HepG2 (cell line): Measurements from ENCODE around the gene NFATC3. TPM values are rescaled to one million over a fixed set of nuclear protein-coding genes. Genes with fewer than 3 reads are reported as not detected.

Experiments used
- EEA1 ChIP-seq: sonication (generic); formaldehyde crosslinking; IDR thresholded peaks from 2 replicates; pipeline ENCODE4 v1.5.1; 2020; ENCODE audit warnings: mild to moderate bottlenecking, missing genetic modification reagents, borderline replicate concordance
- EZH2 ChIP-seq: conservative IDR thresholded peaks from 2 replicates; pipeline ENCODE4 v1.6.1; 2012; ENCODE audit warnings: mild to moderate bottlenecking, low read depth, low read length, moderate library complexity
- HDAC2 ChIP-seq: sonication (generic); formaldehyde crosslinking; IDR thresholded peaks from 2 replicates; pipeline ENCODE4 v1.4.0; 2020; ENCODE audit warnings: missing genetic modification reagents
- MAZ ChIP-seq, 2 experiments: sonication (generic) in 1 of 2; formaldehyde crosslinking in 1 of 2; IDR thresholded peaks; 2 replicates each; pipeline versions ENCODE4 v1.5.0 to v1.6.1; 2012 to 2020; ENCODE audit warnings: low read depth in 2 of 2, mild to moderate bottlenecking in 2 of 2, borderline replicate concordance in 1 of 2, improper control_type of control experiment in 1 of 2, low read length in 1 of 2, missing genetic modification reagents in 1 of 2, moderate library complexity in 1 of 2
- PITX1 ChIP-seq: sonication (generic); formaldehyde crosslinking; IDR thresholded peaks from 2 replicates; pipeline ENCODE4 v1.5.1; 2020; ENCODE audit warnings: mild to moderate bottlenecking, missing genetic modification reagents
- REPIN1 ChIP-seq: sonication (generic); formaldehyde crosslinking; IDR thresholded peaks from 2 replicates; pipeline ENCODE4 v1.8.0; 2022; ENCODE audit warnings: missing genetic modification reagents, low read depth, mild to moderate bottlenecking, borderline replicate concordance
- SAP130 ChIP-seq: IDR thresholded peaks from 2 replicates; pipeline ENCODE4 v1.6.1; 2016; ENCODE audit warnings: low read depth
- SRSF9 ChIP-seq: fragments of 200-400 bp; formaldehyde crosslinking; IDR thresholded peaks from 2 replicates; pipeline ENCODE4 v1.6.1; 2018; ENCODE audit warnings: borderline replicate concordance, mild to moderate bottlenecking, low read depth, low read length; ENCODE audit not compliant: insufficient read depth, poor library complexity, severe bottlenecking
- TARDBP ChIP-seq: sonication (generic); formaldehyde crosslinking; IDR thresholded peaks from 2 replicates; pipeline ENCODE4 v1.8.0; 2022; ENCODE audit warnings: mild to moderate bottlenecking, missing genetic modification reagents
- ZKSCAN1 ChIP-seq: fragments of 150-350 bp; IDR thresholded peaks from 2 replicates; pipeline ENCODE4 v1.6.1; 2014; ENCODE audit warnings: low read length
- ZNF138 ChIP-seq: sonication (generic); formaldehyde crosslinking; IDR thresholded peaks from 2 replicates; pipeline ENCODE4 v1.5.0; 2020; ENCODE audit warnings: mild to moderate bottlenecking, low read depth, missing genetic modification reagents
- ZNF264 ChIP-seq: sonication (generic); formaldehyde crosslinking; IDR thresholded peaks from 2 replicates; pipeline ENCODE4 v1.4.0; 2020; ENCODE audit warnings: missing genetic modification reagents
- ZNF776 ChIP-seq: sonication (generic); formaldehyde crosslinking; IDR thresholded peaks from 2 replicates; pipeline ENCODE4 v1.4.0; 2020; ENCODE audit warnings: mild to moderate bottlenecking, missing genetic modification reagents
- ZNF792 ChIP-seq: IDR thresholded peaks from 2 replicates; pipeline ENCODE4 v1.6.1; 2016
- ZSCAN12 ChIP-seq: sonication (generic); formaldehyde crosslinking; IDR thresholded peaks from 2 replicates; pipeline ENCODE4 v1.9.0; 2021; ENCODE audit warnings: mild to moderate bottlenecking, missing genetic modification reagents
- ZSCAN30 ChIP-seq: sonication (generic); formaldehyde crosslinking; IDR thresholded peaks from 2 replicates; pipeline ENCODE4 v1.5.0; 2020; ENCODE audit warnings: mild to moderate bottlenecking, missing genetic modification reagents
- polyA plus RNA-seq, 8 experiments: library from polyadenylated mRNA; depleted of rRNA in 3 of 8; stranded (reverse) in 7 of 8; unstranded in 1 of 8; fragments of >200 nt; fragmentation: Illumina TruSeq in 4 of 8; extraction: Trizol in 4 of 8; gene quantifications; 2 replicates each; pipeline versions ENCODE4 v1.2.1 to v1.2.3, GENCODE V29; 2011 to 2016; ENCODE audit warnings: low read depth in 4 of 8, missing spikeins in 1 of 8, mixed read lengths in 1 of 8; ENCODE audit not compliant: insufficient read depth in 1 of 8
- total RNA-seq, 5 experiments: library from RNA; depleted of rRNA; stranded (reverse); fragments of >200 nt; fragmentation: Illumina TruSeq; extraction: Trizol; gene quantifications; 2 replicates each; pipeline ENCODE4 v1.2.3, GENCODE V29; 2016; ENCODE audit warnings: low read depth in 1 of 5
- TF ChIP-seq, protein P1 (sequence below): sonication (generic); formaldehyde crosslinking; IDR thresholded peaks from 2 replicates; pipeline ENCODE4 v1.4.0; 2020; ENCODE audit warnings: missing genetic modification reagents
- TF ChIP-seq, protein P2 (sequence below): sonication (generic); formaldehyde crosslinking; IDR thresholded peaks from 2 replicates; pipeline ENCODE4 v1.8.1; 2023; ENCODE audit warnings: mild to moderate bottlenecking, inconsistent platforms, moderate library complexity, missing genetic modification reagents, borderline replicate concordance
- TF ChIP-seq, protein P3 (sequence below): fragments of 450-650 bp; IDR thresholded peaks from 2 replicates; pipeline ENCODE4 v1.6.1; 2016
- TF ChIP-seq, protein P4 (sequence below): sonication (generic); formaldehyde crosslinking; IDR thresholded peaks from 2 replicates; pipeline ENCODE4 v1.5.1; 2020; ENCODE audit warnings: missing genetic modification reagents, mild to moderate bottlenecking, borderline replicate concordance

The NFATC3 gene
- total and polyA plus RNA-seq, 2 of the 13 experiments (the other 11 are each of a cell fraction or from before 2014, with no cell fraction given): 52.6 to 62.7 TPM

DNA sequence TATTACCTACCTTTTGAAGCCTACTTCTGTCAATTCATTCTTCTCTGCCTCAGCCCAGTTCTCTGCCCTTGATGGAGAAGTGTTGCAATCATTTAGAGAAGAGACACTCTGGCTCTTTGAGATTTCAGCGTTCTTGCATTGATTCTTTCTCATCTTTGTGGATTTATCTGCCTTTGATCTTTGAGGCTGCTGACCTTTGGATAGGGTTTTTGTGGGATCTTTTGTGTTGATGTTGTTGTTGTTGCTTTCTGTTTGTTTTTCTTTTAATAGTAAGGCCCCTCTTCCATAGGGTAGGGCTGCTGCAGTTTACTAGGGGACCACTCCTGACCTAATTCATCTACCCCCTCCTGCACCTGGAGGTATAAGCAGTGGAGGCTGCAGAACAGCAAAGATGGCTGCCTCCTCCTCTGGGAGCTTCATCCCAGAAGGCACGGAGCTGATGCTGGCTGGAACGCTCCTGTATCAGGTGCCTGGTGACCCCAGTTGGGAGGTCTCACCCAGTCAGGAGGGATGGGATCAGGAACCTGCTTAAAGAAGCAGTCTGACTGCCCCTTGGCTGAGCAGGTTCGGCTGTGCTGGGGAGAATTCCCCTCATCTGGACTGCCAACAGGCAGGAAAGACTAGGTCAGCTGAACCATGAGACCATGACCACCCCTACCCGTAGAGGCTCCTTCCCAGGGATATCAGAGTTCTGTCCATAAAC lies 28.0 kb downstream of the NFATC3 start (continued):
- TF ChIP-seq, protein P1, sequence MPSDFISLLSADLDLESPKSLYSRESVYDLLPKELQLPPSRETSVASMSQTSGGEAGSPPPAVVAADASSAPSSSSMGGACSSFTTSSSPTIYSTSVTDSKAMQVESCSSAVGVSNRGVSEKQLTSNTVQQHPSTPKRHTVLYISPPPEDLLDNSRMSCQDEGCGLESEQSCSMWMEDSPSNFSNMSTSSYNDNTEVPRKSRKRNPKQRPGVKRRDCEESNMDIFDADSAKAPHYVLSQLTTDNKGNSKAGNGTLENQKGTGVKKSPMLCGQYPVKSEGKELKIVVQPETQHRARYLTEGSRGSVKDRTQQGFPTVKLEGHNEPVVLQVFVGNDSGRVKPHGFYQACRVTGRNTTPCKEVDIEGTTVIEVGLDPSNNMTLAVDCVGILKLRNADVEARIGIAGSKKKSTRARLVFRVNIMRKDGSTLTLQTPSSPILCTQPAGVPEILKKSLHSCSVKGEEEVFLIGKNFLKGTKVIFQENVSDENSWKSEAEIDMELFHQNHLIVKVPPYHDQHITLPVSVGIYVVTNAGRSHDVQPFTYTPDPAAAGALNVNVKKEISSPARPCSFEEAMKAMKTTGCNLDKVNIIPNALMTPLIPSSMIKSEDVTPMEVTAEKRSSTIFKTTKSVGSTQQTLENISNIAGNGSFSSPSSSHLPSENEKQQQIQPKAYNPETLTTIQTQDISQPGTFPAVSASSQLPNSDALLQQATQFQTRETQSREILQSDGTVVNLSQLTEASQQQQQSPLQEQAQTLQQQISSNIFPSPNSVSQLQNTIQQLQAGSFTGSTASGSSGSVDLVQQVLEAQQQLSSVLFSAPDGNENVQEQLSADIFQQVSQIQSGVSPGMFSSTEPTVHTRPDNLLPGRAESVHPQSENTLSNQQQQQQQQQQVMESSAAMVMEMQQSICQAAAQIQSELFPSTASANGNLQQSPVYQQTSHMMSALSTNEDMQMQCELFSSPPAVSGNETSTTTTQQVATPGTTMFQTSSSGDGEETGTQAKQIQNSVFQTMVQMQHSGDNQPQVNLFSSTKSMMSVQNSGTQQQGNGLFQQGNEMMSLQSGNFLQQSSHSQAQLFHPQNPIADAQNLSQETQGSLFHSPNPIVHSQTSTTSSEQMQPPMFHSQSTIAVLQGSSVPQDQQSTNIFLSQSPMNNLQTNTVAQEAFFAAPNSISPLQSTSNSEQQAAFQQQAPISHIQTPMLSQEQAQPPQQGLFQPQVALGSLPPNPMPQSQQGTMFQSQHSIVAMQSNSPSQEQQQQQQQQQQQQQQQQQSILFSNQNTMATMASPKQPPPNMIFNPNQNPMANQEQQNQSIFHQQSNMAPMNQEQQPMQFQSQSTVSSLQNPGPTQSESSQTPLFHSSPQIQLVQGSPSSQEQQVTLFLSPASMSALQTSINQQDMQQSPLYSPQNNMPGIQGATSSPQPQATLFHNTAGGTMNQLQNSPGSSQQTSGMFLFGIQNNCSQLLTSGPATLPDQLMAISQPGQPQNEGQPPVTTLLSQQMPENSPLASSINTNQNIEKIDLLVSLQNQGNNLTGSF: no peak
- TF ChIP-seq TARDBP (CRISPR knock-in tag) (peak; percentile 85; the same call in 1 of the 2 replicates), ZNF776 (CRISPR knock-in tag) (no peak), EZH2 (no peak), ZSCAN30 (CRISPR knock-in tag) (no peak), PITX1 (peak; percentile 96), ZKSCAN1 (no peak), SRSF9 (no peak), HDAC2 (CRISPR knock-in tag) (peak; percentile 93), MAZ (IDR thresholded peaks at IDR 0.05; ENCODE audit: borderline replicate concordance, low read depth, low read length) (no peak), MAZ (CRISPR knock-in tag; IDR thresholded peaks at IDR 0.05; ENCODE audit: low read depth) (peak; percentile 51; the same call in 1 of the 2 replicates), EEA1 (CRISPR knock-in tag) (peak; percentile 63; the same call in 1 of the 2 replicates), ZNF264 (CRISPR knock-in tag) (0 out of 2 replicates have a peak, but pooled peaks have one; percentile 29), ZSCAN12 (CRISPR knock-in tag) (no peak), ZNF792 (CRISPR knock-in tag) (no peak), SAP130 (peak; percentile 81), REPIN1 (CRISPR knock-in tag) (peak; percentile 87; the same call in 1 of the 2 replicates), ZNF138 (CRISPR knock-in tag) (no peak)
- TF ChIP-seq, protein P2, sequence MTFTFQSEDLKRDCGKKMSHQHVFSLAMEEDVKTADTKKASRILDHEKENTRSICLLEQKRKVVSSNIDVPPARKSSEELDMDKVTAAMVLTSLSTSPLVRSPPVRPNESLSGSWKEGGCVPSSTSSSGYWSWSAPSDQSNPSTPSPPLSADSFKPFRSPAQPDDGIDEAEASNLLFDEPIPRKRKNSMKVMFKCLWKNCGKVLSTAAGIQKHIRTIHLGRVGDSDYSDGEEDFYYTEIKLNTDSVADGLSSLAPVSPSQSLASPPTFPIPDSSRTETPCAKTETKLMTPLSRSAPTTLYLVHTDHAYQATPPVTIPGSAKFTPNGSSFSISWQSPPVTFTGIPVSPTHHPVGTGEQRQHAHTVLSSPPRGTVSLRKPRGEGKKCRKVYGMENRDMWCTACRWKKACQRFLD (CRISPR knock-in tag): no peak
- TF ChIP-seq, protein P3, sequence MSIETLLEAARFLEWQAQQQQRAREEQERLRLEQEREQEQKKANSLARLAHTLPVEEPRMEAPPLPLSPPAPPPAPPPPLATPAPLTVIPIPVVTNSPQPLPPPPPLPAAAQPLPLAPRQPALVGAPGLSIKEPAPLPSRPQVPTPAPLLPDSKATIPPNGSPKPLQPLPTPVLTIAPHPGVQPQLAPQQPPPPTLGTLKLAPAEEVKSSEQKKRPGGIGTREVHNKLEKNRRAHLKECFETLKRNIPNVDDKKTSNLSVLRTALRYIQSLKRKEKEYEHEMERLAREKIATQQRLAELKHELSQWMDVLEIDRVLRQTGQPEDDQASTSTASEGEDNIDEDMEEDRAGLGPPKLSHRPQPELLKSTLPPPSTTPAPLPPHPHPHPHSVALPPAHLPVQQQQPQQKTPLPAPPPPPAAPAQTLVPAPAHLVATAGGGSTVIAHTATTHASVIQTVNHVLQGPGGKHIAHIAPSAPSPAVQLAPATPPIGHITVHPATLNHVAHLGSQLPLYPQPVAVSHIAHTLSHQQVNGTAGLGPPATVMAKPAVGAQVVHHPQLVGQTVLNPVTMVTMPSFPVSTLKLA: no peak
- TF ChIP-seq, protein P4, sequence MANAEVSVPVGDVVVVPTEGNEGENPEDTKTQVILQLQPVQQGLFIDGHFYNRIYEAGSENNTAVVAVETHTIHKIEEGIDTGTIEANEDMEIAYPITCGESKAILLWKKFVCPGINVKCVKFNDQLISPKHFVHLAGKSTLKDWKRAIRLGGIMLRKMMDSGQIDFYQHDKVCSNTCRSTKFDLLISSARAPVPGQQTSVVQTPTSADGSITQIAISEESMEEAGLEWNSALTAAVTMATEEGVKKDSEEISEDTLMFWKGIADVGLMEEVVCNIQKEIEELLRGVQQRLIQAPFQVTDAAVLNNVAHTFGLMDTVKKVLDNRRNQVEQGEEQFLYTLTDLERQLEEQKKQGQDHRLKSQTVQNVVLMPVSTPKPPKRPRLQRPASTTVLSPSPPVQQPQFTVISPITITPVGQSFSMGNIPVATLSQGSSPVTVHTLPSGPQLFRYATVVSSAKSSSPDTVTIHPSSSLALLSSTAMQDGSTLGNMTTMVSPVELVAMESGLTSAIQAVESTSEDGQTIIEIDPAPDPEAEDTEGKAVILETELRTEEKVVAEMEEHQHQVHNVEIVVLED: no peak; the same call in 1 of the 2 replicates
